Skin epidermis (tissue), 12 donors: ENCODE results near the gene CCDC97.
A peak's percentile ranks its signal among the peaks of the same experiment; 100 is the strongest.
"Not testable (repeated sequence)": the region's sequence is repeated elsewhere in the genome, so short reads cannot be mapped to it uniquely, and the experiment has no call there.

ENCODE experiments used
- H3K27ac ChIP-seq, 21 experiments: fragments of 200-600 bp; sonication (generic) in 11 of 21; one replicate each; pipeline ENCODE4 v1.5.0; 2020; ENCODE audit warnings: mild to moderate bottlenecking in 3 of 21, inconsistent platforms in 2 of 21, moderate library complexity in 2 of 21
- H3K4me3 ChIP-seq, 7 experiments: fragments of 200-600 bp; sonication (generic) in 2 of 7; one replicate each; pipeline ENCODE4 v1.5.0; 2020; ENCODE audit warnings: inconsistent platforms in 2 of 7, mild to moderate bottlenecking in 2 of 7, moderate library complexity in 1 of 7

The CCDC97 gene

DNA sequence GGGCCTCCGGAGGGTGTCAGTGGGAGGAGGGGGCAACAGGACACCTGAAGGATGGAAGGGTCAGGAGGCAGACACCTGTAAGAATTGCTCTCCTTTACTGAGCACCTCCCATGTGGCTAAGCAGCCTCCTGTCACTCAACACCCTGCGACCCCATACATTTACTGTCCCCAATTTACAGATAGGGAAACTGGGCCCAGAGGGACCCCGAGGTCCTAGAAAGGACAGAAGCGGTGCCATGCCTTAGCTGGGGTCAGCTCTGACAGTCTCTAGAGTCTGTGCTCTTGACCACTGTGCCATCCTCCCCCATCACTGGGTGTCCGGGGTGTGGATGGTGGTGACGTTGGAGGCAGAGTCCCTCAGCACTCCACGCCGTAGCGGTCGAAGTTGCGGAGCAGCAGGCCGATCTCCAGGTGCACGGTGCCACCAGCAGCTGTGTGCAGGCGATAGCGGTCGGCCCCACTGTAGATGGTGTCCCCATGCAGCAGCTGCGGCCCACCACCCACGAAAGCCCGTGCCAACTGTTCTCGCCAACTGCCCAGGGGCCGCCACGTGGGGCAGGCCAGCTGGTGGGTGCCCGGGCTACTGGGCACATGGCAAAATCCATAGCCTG, 44.5 kb downstream of the CCDC97 start:
- peak overlapping the region in 6 of 7 experiments; percentile 54 to 96 (median 78) for H3K4me3 ChIP-seq

DNA sequence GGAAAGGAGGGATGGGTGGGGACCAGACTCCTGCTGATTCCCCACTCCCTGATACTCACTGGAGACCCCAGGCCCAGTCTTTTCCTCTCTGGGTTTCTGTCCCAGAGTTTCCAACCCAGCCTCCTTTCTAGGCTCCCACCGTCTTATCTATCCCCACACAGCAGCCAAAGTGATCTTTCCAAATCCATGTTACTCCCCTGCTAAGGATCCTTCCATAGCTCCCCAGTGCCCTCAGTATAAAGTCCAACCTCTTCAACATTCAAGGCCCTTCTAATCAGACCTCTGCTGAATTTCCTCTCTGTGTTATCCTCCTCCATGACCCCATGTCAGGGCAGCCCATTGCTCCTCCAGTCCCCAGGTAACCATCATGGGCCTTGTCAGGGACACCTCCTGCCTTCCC, 45.1 kb downstream of the CCDC97 start:
- H3K27ac ChIP-seq, result peak overlapping the region in 8 of 21 experiments; percentile 0 to 92 (median 30)

More for the DNA sequence above, 44.5 kb downstream of the CCDC97 start:
- H3K27ac ChIP-seq, result peak overlapping the region in 20 of 21 experiments; percentile 54 to 96 (median 89)

DNA sequence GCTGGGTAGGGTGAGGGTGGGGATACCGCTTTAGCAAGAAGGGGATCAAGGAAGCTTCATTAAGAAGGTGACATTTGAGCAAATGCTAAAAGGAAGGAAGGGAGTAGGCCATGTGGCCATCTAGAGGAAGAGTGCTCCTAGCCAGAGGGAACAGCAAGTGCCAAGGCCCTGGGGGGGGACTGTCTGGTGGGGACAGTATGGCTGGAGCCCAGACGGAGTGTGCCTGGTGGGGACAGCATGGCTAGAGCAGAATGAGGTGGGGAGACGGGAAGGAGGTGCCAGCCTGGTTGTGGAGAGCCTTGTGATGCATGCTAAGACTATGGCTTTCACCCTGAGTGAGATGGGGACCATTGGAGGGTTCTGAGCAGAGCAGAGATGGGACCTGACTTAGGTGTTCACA, 45.8 kb downstream of the CCDC97 start:
- H3K27ac ChIP-seq, result peak overlapping the region in 7 of 21 experiments; percentile 17 to 90 (median 42)
- H3K4me3 ChIP-seq, result no peak overlapping the region

More for the DNA sequence above, 45.1 kb downstream of the CCDC97 start:
- no peak overlapping the region for H3K4me3 ChIP-seq

DNA sequence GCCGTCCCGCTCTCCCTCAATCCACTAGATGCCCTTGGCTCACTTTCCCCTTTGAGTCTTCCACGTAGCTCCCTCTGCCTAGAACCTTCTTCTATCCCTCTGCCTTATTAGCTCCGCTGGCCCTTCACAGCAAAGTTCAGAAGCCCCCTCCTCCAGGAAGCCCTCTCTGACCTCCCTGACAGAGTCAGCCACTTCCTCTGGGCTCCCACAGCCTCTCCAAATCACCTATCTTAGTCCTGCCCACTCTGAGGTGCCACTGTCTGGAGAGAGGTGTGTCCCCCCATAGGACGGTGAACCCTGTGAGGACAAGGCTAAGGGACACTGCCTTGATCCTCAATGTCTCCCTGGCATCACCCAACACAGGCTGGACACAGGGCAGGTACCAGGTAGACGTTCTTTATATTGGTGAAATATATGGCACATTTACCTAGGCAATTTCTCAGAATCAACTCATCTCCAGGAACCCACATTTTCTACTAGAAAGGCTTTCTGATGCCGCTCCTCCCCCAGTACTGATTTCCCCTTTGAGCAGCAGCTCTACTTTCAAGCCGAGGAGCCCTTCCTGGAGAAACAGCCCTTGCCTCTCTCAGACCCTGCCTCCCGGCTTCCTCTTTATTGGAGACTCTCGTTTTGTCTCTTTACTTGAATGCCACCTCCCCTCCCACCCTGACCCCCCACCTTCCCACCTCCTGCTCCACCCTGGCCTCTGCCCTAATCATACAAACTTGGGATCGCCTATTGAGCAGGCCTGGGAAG, 47.2 kb downstream of the CCDC97 start:
- Histone ChIP-seq H3K4me3 (no peak overlapping the region), H3K27ac (peak overlapping the region in 11 of 21 experiments; percentile 1 to 80 (median 33))

DNA sequence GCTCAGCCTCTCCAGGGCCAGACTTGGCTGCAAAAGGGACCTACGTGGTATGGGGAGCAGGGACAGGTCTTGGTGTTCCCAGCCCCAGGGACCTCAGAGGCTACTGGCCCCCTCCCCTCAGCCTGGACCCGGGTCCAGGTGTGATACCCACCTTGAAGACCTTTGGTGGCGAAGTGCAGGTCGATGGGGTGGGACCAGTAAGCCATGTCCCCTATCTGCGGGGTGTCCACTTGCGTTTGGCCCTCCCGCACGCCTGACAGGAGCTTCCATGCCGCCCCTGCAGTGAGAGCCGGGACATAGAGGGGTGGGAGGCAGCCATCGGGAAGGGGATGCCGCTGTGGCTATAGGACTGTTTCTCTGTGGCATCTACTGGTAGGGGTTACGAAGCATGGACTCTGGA, 47.8 kb downstream of the CCDC97 start:
- Histone ChIP-seq H3K4me3 (no peak overlapping the region), H3K27ac (peak overlapping the region in 11 of 21 experiments; percentile 1 to 80 (median 27))

DNA sequence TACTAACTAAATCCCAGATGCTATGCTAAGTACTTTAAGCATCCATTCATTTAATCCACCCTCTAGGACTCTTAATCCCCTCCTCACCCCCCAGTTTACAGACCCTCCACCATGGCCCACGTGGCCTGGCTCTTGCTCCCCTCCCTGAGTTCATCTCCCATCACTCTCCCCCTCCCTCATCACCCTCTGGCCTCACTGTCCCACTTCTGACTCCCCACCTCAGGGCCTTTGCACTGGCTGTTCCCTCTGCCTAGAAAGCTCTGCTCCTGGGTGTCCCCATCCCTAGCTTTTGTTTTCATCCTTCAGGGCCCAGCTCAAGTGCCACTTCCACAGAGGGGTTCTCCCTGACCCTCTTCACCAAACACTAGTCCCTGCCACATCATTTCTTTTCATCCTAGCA, 49.8 kb downstream of the CCDC97 start:
- H3K4me3 ChIP-seq, result no peak overlapping the region
- H3K27ac ChIP-seq, result no peak overlapping the region

DNA sequence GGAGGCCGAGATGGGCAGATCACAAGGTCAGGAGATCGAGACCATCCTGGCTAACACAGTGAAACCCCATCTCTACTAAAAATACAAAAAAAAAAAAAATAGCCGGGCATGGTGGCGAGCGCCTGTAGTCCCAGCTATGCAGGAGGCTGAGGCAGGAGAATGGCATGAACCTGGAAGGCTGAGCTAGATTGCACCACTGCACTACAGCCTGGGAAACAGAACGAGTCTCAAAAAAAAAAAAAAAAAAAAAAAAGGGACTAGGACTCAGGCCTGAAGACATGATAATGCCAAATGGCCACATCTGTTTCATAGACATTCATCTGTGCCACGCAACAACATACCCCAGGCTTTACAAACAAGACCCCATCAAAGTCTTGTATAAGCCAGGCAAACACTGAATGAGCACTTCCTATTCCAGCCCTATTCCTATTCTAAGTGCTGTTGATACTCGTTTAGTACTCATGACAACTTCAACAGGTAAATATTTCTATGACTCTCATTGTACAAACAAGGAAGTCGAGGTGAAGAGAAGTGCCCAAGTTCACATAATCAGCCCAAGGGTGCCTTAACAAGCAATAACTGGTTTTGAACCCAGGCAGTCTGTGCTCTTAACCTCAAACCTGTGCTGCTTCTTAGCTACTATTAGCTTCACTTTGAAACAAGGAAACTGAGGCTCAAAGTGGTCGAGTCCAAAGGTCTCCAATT, 52.3 kb downstream of the CCDC97 start:
- no peak overlapping the region for H3K4me3 ChIP-seq
- peak overlapping the region in 9 of 21 experiments; percentile 3 to 99 (median 90) for H3K27ac ChIP-seq

DNA sequence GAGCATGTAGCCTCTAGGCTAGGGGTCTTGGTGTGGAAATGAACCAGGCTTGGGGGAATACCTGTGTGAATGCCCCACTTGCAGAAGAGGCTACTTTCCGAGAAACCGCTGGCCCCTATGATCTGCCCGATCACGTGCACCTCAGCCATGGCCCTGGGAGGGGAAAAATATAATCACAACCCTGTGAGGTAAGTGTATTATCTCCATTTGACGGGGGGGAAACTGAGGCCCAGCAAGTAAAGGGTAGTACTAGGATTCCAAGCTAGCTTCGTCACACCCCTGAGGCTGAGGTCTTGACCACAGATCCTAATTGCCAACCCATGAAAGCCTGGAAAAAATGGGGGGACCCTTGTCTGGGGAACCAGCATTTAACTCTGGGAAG, 53.4 kb downstream of the CCDC97 start:
- Histone ChIP-seq H3K4me3 (peak overlapping the region; percentile 40 to 76 (median 64)), H3K27ac (peak overlapping the region in 20 of 21 experiments; percentile 31 to 99 (median 97))

DNA sequence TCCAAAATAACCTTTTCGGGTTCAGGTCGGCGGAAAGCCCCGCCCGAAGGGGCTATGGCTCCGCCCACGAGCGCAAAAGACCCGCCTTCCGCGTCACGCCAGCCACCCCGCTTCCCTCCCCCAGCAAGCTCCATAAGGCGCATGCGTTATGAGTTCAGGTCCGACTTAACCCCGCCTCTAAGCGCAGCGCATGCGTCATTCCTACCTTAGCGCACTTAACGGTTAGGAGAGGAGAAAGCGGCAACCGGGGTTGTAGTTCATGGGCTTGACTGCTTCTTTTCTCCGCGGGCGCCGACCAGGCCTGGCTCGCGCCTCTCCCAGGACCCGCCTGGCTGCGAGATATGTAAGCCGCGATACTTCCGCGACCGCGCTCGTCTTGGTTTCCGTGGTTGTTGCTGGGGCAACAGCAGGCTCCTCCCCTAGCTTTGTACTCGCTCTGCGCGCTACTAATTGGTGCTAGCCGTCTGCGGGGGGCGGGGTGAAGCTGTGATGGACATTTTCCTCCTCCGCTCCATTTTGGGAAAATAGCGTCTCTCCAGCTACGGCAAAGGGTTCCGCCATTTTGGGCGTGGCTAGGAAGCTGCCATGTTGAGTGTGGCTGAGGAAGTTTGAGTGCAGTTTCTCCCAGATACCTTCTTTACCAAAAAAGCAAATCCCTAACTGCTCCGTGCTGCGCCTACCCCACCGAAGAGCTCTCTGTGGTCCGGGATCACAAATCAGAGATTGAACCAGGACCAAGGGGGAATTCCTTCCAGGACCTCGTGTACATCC, 54.0 kb downstream of the CCDC97 start, which contains the start of gene B9D2:
Gene B9D2, minus strand, starts transcription at position 397 of the 771 bp plus-strand sequence. CDS start 630 bp downstream, outside the sequence.
- Histone ChIP-seq H3K27ac (peak within 1 kb of the TSS; percentile 71 to 99 (median 97)), H3K4me3 (peak within 1 kb of the TSS; percentile 40 to 76 (median 64))

DNA sequence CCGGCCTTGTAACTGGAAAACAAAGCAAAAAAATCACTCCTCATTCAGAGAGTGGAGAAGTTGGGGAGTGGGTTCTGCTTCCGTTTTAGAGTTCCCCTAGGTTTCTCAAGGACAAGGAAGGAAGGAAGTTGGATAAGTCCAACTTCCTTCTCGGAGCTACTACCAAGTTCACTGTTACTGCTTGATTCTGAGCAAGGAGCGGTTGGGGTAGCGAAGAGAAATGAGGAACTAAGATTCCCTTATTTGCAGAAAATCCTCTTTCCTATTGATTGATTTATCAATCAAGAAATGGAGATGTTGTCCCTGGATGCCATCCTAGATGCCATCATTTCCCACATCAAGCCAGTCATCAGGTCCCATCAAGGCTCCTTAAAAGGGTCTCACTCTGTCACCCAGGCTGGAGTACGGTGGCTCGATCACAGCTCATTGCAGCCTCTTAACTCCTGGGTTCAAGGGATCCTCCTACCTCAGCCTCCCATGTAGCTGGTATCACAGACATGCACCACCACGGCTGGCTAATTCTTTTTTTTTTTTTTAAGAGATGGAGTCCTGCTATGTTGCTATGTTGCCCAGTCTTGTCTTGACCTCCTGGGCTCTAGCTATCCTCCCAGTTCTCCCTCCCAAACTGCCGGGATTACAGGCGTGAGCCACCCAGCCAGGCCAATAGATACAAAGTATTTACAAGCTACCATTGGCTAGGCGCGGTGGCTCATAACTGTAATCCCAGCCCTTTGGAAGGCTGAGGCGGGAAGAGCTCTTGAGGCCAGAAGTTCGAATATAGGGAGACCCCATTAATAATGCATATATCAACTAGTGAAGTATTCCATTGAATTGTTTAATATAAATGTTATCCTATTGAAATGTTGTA, 54.8 kb downstream of the CCDC97 start:
- Histone ChIP-seq H3K4me3 (peak overlapping the region; percentile 40 to 76 (median 64)), H3K27ac (peak overlapping the region; percentile 61 to 99 (median 97))

DNA sequence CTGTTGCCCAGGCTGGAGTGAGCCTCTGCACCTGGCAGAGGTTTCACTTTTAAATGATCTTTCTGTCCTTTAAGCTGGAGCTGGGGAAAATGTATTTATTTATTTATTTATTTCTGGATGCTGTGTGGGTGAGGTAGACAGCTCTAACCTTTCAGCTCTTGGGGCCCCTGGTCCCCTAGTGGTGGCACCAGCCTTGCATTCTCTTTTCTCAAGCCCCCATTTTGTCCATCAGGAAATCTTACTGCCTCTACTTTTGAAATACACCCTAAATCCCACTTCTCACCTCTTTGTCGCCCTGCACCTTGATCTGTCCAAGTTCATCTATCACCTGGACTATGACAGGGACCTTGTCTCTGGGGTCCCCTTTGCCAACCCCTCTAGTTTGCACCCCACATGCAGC, 56.1 kb downstream of the CCDC97 start:
- Histone ChIP-seq H3K27ac (peak overlapping the region in 1 of 21 experiments; percentile 45), H3K4me3 (no peak overlapping the region)

DNA sequence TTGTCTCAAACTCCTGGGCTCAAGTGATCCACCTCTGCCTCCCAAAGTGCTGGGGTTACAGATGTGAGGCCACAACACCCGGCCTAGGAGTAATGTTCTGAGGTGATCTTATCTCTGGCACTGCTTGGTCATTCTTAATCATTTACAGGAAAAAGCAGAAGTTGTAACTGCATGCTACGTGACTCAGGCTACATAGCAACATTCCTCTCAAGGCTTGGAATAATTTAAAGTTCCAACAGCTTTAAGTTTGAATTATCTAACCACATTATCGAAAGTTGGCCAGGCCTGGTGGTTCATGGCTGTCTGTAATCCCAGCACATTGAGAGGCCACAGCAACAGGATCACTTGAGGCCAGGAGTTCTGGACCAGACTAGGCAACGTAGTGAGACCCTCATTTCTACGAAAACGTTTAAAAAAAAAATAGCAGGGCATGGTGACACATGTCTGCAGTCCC, 57.9 kb downstream of the CCDC97 start:
- H3K27ac ChIP-seq, result peak overlapping the region in 19 of 21 experiments; percentile 4 to 75 (median 53)
- no peak overlapping the region for H3K4me3 ChIP-seq

DNA sequence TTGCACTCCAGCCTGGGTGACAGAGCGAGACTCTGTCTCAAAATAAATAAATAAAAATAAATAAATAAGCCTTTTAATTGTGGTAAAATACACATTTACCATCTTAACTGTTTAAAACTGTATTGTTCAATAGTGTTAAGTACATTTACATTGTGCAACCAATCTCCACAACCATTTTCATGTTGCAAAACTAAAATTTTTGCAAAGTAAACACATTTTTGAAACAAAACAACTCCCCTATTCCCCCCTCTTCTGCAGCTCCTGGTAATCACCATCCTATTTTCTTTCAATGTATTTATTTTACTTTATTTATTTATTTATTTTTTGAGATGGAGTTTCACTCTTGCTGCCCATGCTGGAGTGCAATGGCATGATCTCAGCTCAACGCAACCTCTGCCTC, 59.8 kb downstream of the CCDC97 start:
- Histone ChIP-seq H3K4me3 (no peak overlapping the region), H3K27ac (no peak overlapping the region)

DNA sequence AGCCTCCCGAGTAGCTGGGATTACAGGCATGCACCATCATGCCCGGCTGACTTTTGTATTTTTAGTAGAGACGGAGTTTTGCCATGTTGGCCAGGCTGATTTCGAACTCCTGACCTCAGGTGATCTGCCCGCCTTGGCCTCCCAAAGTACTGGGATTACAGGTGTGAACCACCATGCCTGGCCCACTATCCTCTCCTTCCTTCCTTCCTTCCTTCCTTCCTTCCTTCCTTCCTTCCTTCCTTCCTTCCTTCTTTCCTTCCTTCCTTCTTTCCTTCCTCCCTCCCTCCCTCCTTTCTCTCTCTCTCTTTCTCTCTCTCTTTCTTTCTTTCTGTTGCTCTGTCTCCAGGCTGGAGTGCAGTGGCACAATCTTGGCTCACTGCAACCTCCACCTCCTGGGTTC, 61.1 kb downstream of the CCDC97 start:
- H3K27ac ChIP-seq, H3K4me3 ChIP-seq: not testable (repeated sequence)

DNA sequence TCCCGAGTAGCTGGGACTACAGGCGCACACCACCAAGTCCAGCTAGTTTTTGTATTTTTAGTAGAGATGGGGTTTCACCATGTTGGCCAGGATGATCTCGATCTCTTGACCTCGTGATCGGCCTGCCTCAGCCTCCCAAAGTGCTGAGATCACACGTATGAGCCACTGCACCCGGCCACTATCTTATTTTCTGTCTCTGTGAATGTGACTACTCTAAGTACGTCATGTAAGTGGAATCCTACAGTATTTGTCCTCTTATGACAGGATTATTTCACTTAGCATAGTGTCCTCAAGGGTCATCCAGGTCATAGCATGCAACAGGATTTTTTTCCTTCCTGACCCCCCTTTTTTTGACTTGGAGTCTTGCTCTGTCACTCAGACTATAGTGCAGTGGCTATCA, 61.6 kb downstream of the CCDC97 start:
- H3K27ac ChIP-seq, result no peak overlapping the region
- no peak overlapping the region for H3K4me3 ChIP-seq

DNA sequence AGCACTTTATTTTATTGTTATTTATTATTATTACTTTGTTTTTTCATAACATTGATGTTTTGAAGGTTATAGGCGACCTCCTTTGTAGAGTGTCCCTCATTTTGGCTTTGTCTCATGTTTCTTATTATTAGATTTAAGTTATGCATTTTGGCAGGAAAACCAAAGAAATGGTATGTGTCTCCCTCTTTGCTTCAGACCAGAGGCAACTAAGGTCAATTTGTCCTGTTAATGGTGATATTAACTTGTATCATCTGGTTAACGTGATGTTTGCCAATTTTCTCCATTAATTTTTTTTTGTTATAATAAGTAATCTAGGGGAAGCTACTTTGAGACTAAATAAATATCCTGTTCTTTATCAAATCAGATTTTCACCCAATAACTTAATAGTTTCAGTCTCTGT, 62.5 kb downstream of the CCDC97 start:
- no peak overlapping the region for H3K27ac ChIP-seq
- H3K4me3 ChIP-seq, result no peak overlapping the region

DNA sequence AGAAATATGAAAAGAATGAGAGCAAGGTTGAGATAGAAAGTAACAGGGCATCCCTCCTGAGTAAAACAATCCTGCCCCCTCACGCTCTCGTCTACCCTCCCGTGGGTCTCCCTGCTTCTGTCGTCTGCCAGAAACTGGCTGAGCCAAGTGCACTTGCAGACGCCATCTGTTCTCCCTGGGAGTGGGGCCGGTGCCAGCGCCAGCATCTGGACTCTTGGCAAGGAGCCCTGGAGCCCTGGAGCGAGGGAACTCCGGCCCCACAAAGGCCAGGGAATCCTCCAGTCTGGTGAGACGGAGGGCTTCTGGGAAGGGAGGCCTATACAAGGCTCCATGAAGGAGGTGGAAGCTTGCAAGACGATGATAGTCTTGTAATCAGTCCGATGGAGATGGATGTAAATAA, 64.0 kb downstream of the CCDC97 start:
- Histone ChIP-seq H3K4me3 (no peak overlapping the region), H3K27ac (peak overlapping the region in 5 of 21 experiments; percentile 2 to 71 (median 19))
